ENCODE data around the gene ZNF385C.

DNA sequence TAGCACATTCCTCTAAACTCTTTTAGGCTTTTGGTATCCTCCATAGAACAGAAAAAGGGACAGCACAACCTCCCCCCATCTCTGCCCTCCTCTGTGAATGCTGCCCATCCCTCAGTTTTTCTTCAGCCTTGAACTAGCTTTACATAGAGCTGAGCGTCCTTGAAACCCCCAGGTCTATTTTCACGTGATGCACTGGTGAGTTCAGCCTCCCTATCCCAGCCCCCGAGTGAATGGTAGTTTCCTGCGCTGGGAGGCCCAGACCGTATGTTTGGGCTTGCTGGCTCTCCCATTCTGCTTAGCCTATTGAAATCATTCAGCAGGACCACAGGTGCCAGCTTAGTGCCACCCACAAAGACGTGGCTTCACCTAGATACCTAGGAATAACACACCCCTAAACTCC, 22.5 kb downstream of the ZNF385C start:
- TF ChIP-seq EZH2 (IDR thresholded peaks at IDR 0.05) (no peak), FOXP2 (optimal IDR thresholded peaks at IDR 0.05; ENCODE audit: control extremely low read depth, extremely low read length, insufficient read depth) (no peak)
